Measurements from ENCODE around the gene FGD2. TPM values are rescaled to one million over a fixed set of nuclear protein-coding genes. Genes with fewer than 3 reads are reported as not detected.

Gene FGD2
- total and polyA plus RNA-seq, 2 experiments from 2014 or later = 0.13 to 0.14 TPM

GRCh38 chr6:36985808-36986703, 19.4 kb upstream of the FGD2 start, which contains the start of gene MTCH1:
TSS of gene MTCH1 (minus strand) at chr6:36986196. CDS start at chr6:36986173, 23 bp downstream.
- Histone ChIP-seq H3K4me1 (ENCODE audit: insufficient read depth) (peaks cover 45% of the 10 kb centered on the region), H3K79me2 (replicated peaks; ENCODE audit: insufficient read depth) (peaks cover 51% of the 10 kb centered on the region), H3K4me2 (peak within 1 kb of the TSS; percentile 99), H3K27ac (ENCODE audit: low read depth) (peak within 1 kb of the TSS; percentile 89), H3K4me3 (peak within 1 kb of the TSS; percentile 90), H3K27me3 (ENCODE audit: insufficient read depth) (no peaks in the 10 kb centered on the region), H3F3A (replicated peaks; ENCODE audit: low read depth) (peaks cover 3% of the 10 kb centered on the region; the same call in 1 of the 2 replicates), H3K36me3 (ENCODE audit: insufficient read depth) (no peaks in the 10 kb centered on the region), H4K20me1 (replicated peaks; ENCODE audit: insufficient read depth) (peaks cover 34% of the 10 kb centered on the region), H2AFZ (peak within 1 kb of the TSS; percentile 84; the same call in 1 of the 2 replicates), H3K9me2 (ENCODE audit: insufficient read depth) (no peaks in the 10 kb centered on the region)
- Mint-ChIP-seq H3K4me3 (peak within 1 kb of the TSS; percentile 97), H3K27ac (peak within 1 kb of the TSS; percentile 98), H3K9me3 (no peaks in the 10 kb centered on the region; the same call in 1 of the 3 replicates), H3K4me1 (peaks cover 20% of the 10 kb centered on the region), H3K27me3 (ENCODE audit: insufficient read depth, low read depth, poor library complexity) (peaks cover 6% of the 10 kb centered on the region), H3K36me3 (ENCODE audit: low read depth) (no peaks in the 10 kb centered on the region; the same call in 2 of the 3 replicates)
- TF ChIP-seq ZNF462 (CRISPR knock-in tag; IDR thresholded peaks at IDR 0.05) = no peak
- no peak for TF ChIP-seq CTCF (conservative IDR thresholded peaks at IDR 0.05; ENCODE audit: low read depth in 2 of 2)
- TF ChIP-seq JUNB (IDR thresholded peaks at IDR 0.05; ENCODE audit: unreplicated experiment) = no peak
- no peak for TF ChIP-seq EZH2 (IDR thresholded peaks at IDR 0.05; ENCODE audit: low read depth, unreplicated experiment)
- TF ChIP-seq STAT1 (IDR thresholded peaks at IDR 0.05; ENCODE audit: unreplicated experiment) = no peak
- TF ChIP-seq REST (IDR thresholded peaks at IDR 0.05; ENCODE audit: unreplicated experiment) = peak; percentile 23
- TF ChIP-seq POLR2AphosphoS5 (IDR thresholded peaks at IDR 0.05; ENCODE audit: low read depth) = peak; percentile 74; the same call in 1 of the 2 replicates
- TF ChIP-seq CREB1 (CRISPR knock-in tag; IDR thresholded peaks at IDR 0.05; ENCODE audit: low read depth) = peak; percentile 86
- TF ChIP-seq ETS1 (IDR thresholded peaks at IDR 0.05) = no peak
- TF ChIP-seq EZH2phosphoT487 (IDR thresholded peaks at IDR 0.05; ENCODE audit: unreplicated experiment) = no peak
- TF ChIP-seq ZNF331 (CRISPR knock-in tag; IDR thresholded peaks at IDR 0.05; ENCODE audit: low read depth) = no peak
- no peak for TF ChIP-seq ZNF114 (CRISPR knock-in tag; IDR thresholded peaks at IDR 0.05)
- no peak for TF ChIP-seq NANOG (IDR thresholded peaks at IDR 0.05; ENCODE audit: borderline replicate concordance)
- ATAC-seq (peak; percentile 80), DNase-seq (ENCODE audit: low spot score) (peak; percentile 88)
